HUES64 (cell line): ENCODE data around the gene EIF2A.
"Not testable (repeated sequence)": the region's sequence is repeated elsewhere in the genome, so short reads cannot be mapped to it uniquely, and the experiment has no call there.

Source experiments
- H3K27ac ChIP-seq: 2 replicates; pipeline ENCODE4 v1.7.0; 2013; ENCODE audit warnings: low read depth, low read length, inconsistent platforms
- H3K27me3 ChIP-seq: 2 replicates; pipeline ENCODE4 v1.6.1; 2013; ENCODE audit warnings: mild to moderate bottlenecking, low read length; ENCODE audit not compliant: insufficient read depth
- H3K36me3 ChIP-seq: 2 replicates; pipeline ENCODE4 v1.6.1; 2013; ENCODE audit warnings: mild to moderate bottlenecking, low read length; ENCODE audit not compliant: insufficient read depth
- H3K4me1 ChIP-seq: 2 replicates; pipeline ENCODE4 v1.6.1; 2013; ENCODE audit warnings: mild to moderate bottlenecking, low read length, moderate library complexity; ENCODE audit not compliant: insufficient read depth
- H3K4me3 ChIP-seq: 2 replicates; pipeline ENCODE4 v1.5.1; 2013; ENCODE audit warnings: mild to moderate bottlenecking, low read length, moderate library complexity
- H3K9ac ChIP-seq: 2 replicates; pipeline ENCODE4 v1.6.1; 2013; ENCODE audit warnings: mild to moderate bottlenecking, low read depth, low read length
- H3K9me3 ChIP-seq: 2 replicates; pipeline ENCODE4 v1.6.1; 2013; ENCODE audit warnings: low read depth, low read length; ENCODE audit not compliant: insufficient read depth
- WGBS: fragments of 150-250, 120-280 bp; methylation state at CpG from one replicate; pipeline ENCODE4 v1.1.7; 2013; ENCODE audit warnings: missing lambda C conversion rate; 5-methylcytosine and 5-hydroxymethylcytosine counted together

The EIF2A gene

GRCh38 chr3:150582620-150583019 is 36.0 kb downstream of the EIF2A start:
- H3K27me3 ChIP-seq: no peaks in the 10 kb centered on the region
- 95% methylated on average over 2 of the region's 2 CpGs for WGBS
- H3K9ac ChIP-seq: no peak overlapping the region
- H3K9me3 ChIP-seq: no peaks in the 10 kb centered on the region
- no peak overlapping the region for H3K27ac ChIP-seq
- H3K4me1 ChIP-seq: no peaks in the 10 kb centered on the region
- no peak overlapping the region for H3K4me3 ChIP-seq
- H3K36me3 ChIP-seq: peaks cover 82% of the 10 kb centered on the region

- Histone ChIP-seq H3K9me3 (no peaks in the 10 kb centered on the region), H3K4me3 (no peak overlapping the region), H3K27me3 (no peaks in the 10 kb centered on the region), H3K36me3 (peaks cover 77% of the 10 kb centered on the region), H3K27ac (no peak overlapping the region), H3K4me1 (no peaks in the 10 kb centered on the region), H3K9ac (no peak overlapping the region)
- WGBS: 92% methylated on average over 1 of the region's 1 CpG
Measured at GRCh38 chr3:150583028-150583427, 36.4 kb downstream of the EIF2A start.

GRCh38 chr3:150588027-150588830 is 41.6 kb downstream of the EIF2A start:
- Histone ChIP-seq H3K9me3 (no peaks in the 10 kb centered on the region), H3K4me3 (no peak overlapping the region), H3K4me1 (no peaks in the 10 kb centered on the region), H3K36me3 (peaks cover 35% of the 10 kb centered on the region), H3K9ac (no peak overlapping the region), H3K27me3 (no peaks in the 10 kb centered on the region), H3K27ac (no peak overlapping the region)
- 83% methylated on average over 9 of the region's 9 CpGs for WGBS

GRCh38 chr3:150589759-150590158 is 43.2 kb downstream of the EIF2A start:
- Histone ChIP-seq H3K36me3 (peaks cover 20% of the 10 kb centered on the region), H3K9me3 (no peaks in the 10 kb centered on the region), H3K9ac (no peak overlapping the region), H3K4me1 (no peaks in the 10 kb centered on the region), H3K4me3 (no peak overlapping the region), H3K27me3 (no peaks in the 10 kb centered on the region), H3K27ac (no peak overlapping the region)
- 79% methylated on average over 3 of the region's 6 CpGs for WGBS

- H3K9me3 ChIP-seq: no peaks in the 10 kb centered on the region
- H3K9ac ChIP-seq: no peak overlapping the region
- no peaks in the 10 kb centered on the region for H3K27me3 ChIP-seq
- WGBS: 94% methylated on average over 3 of the region's 4 CpGs
- no peak overlapping the region for H3K27ac ChIP-seq
- H3K36me3 ChIP-seq: no peaks in the 10 kb centered on the region
- no peak overlapping the region for H3K4me3 ChIP-seq
- peaks cover 12% of the 10 kb centered on the region for H3K4me1 ChIP-seq
Measured at GRCh38 chr3:150594150-150594549, 47.6 kb downstream of the EIF2A start.

- H3K36me3 ChIP-seq: no peaks in the 10 kb centered on the region
- no peak overlapping the region for H3K27ac ChIP-seq
- H3K4me3 ChIP-seq: no peak overlapping the region
- WGBS: 95% methylated on average over 4 of the region's 4 CpGs
- H3K4me1 ChIP-seq: peaks cover 38% of the 10 kb centered on the region
- H3K9ac ChIP-seq: no peak overlapping the region
- H3K9me3 ChIP-seq: no peaks in the 10 kb centered on the region
- H3K27me3 ChIP-seq: no peaks in the 10 kb centered on the region
Measured at GRCh38 chr3:150597646-150598045, 51.1 kb downstream of the EIF2A start.

GRCh38 chr3:150599611-150600297 is 53.2 kb downstream of the EIF2A start:
- Histone ChIP-seq H3K36me3 (no peaks in the 10 kb centered on the region), H3K27ac (peak overlapping the region; percentile 89), H3K9ac (peak overlapping the region; percentile 44), H3K4me3 (no peak overlapping the region; the same call in 1 of the 2 replicates), H3K4me1 (peaks cover 39% of the 10 kb centered on the region), H3K27me3 (no peaks in the 10 kb centered on the region), H3K9me3 (no peaks in the 10 kb centered on the region)
- 53% methylated on average over 4 of the region's 4 CpGs for WGBS

GRCh38 chr3:150600647-150601530 is 54.3 kb downstream of the EIF2A start:
- peak overlapping the region; percentile 44; the same call in 1 of the 2 replicates for H3K9ac ChIP-seq
- peaks cover 43% of the 10 kb centered on the region for H3K4me1 ChIP-seq
- H3K9me3 ChIP-seq, H3K36me3 ChIP-seq, H3K4me3 ChIP-seq, H3K27me3 ChIP-seq: not testable (repeated sequence)
- H3K27ac ChIP-seq: peak overlapping the region; percentile 89
- 89% methylated on average over 12 of the region's 13 CpGs for WGBS

GRCh38 chr3:150602426-150603152 is 56.0 kb downstream of the EIF2A start:
- WGBS: 35% methylated on average over 6 of the region's 6 CpGs
- Histone ChIP-seq H3K4me3 (peak overlapping the region; percentile 76), H3K36me3 (peaks cover 10% of the 10 kb centered on the region), H3K9me3 (no peaks in the 10 kb centered on the region), H3K9ac (peak overlapping the region; percentile 86), H3K4me1 (peaks cover 53% of the 10 kb centered on the region), H3K27me3 (no peaks in the 10 kb centered on the region), H3K27ac (peak overlapping the region; percentile 91)

GRCh38 chr3:150603153-150603979 is 56.8 kb downstream of the EIF2A start, which contains the start of gene SELENOT:
Gene SELENOT (plus strand): TSS chr3:150603321. CDS start chr3:150603363, 42 bp downstream.
- Histone ChIP-seq H3K27ac (peak within 1 kb of the TSS; percentile 93), H3K9ac (peak within 1 kb of the TSS; percentile 86), H3K27me3 (no peaks in the 10 kb centered on the region), H3K4me3 (peak within 1 kb of the TSS; percentile 76), H3K36me3 (peaks cover 10% of the 10 kb centered on the region), H3K9me3 (no peaks in the 10 kb centered on the region), H3K4me1 (peaks cover 56% of the 10 kb centered on the region)
- WGBS: under 1% methylated on average over 69 of the region's 69 CpGs
